Omental fat pad (tissue), 4 donors: ENCODE results near the gene AGO4. TPM values are rescaled to one million over a fixed set of nuclear protein-coding genes. Genes with fewer than 3 reads are reported as not detected.

Source experiments
- ATAC-seq: fragments of 150-250 bp; one replicate; pipeline ENCODE4 v1.9.1; 2016; ENCODE audit warnings: mild to moderate bottlenecking, moderate library complexity; ENCODE audit not compliant: low FRiP score
- DNase-seq: peaks from one replicate; pipeline ENCODE4 v3.0.0-alpha.2; 2019; ENCODE audit warnings: low spot score
- CTCF ChIP-seq, 3 donors: fragments of 450-650 bp; IDR thresholded peaks; one replicate each; pipeline ENCODE4 v1.5.1; 2016 to 2017; ENCODE audit warnings: antibody characterized with exemption in 3 of 3, mild to moderate bottlenecking in 3 of 3, moderate library complexity in 2 of 3
- total RNA-seq, 4 donors: library from RNA; depleted of rRNA; stranded (reverse); fragments of >200 nt; gene quantifications; one replicate each; pipeline ENCODE4 v1.1.0, GENCODE V29; 2016

The AGO4 gene
- total RNA-seq, 4 donors from 2014 or later, result 9.2 to 28.2 (median 18.4) TPM

GRCh38 chr1:35854989-35855700 lies 47.3 kb downstream of the AGO4 start:
- DNase-seq (no peak), ATAC-seq (no peak)
- no peak for TF ChIP-seq CTCF (IDR thresholded peaks at IDR 0.05)

DNA sequence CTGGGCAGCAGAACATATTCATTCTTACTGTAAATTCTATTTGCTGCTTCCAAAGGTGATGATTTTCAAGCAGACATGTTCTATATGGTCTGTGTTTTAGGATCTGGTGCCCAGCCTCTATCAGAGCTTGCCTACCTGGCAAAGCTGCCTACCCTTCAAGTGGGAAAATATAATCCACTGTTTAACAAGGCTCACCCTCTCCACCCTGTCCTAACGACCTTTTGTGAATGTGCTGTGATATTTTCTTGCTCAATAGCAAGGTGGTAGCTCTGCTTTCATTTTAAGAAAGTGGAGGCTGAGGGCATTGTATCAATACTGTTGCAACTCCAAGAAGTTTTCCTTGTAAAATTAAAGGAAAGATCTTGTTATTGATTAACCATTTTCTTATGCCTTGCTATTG lies 49.1 kb downstream of the AGO4 start:
- DNase-seq (no peak), ATAC-seq (no peak)
- no peak for TF ChIP-seq CTCF (IDR thresholded peaks at IDR 0.05)

- no peak for TF ChIP-seq CTCF (IDR thresholded peaks at IDR 0.05)
- ATAC-seq (no peak), DNase-seq (no peak)
These were observed 50.0 kb downstream of the AGO4 start for GRCh38 chr1:35857830-35858229.

DNA sequence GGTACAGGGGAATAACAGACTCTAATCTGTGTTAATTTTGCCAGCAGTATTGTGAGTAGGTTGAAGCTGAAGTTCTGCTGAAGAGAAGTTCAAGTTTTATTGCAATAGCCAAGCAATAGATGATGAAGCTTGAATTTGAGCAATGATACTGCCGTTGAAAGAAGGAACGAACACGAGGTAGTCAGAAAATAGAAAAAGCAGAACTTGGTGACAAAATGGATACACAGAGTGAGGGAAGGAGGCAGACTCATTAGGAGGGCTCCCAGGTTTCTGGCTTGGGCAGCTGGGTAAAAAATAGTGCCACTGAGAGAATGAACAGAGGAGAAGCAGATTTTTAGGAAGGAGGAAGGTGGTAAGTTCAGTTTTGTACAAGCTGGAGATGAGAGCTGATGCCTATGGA lies 52.9 kb downstream of the AGO4 start:
- no peak for ATAC-seq
- no peak for TF ChIP-seq CTCF (IDR thresholded peaks at IDR 0.05)

DNA sequence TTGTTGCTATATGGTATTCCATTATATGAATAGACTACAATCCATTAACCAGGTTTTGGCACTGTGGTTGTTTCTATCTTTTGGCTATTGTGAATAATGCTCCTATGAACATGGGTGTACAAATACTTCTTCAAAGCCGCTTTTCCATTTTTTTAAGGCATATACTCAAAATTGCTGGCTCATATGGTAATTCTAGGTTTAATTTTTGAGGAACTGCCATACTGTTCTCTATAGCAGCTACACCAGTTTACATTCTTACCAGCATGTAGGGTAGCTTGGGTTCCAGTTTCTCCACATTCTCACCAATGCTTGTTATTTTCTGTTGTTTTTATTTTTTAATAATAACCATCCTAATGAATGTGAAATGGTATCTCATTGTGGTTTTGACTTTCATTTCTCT lies 55.3 kb downstream of the AGO4 start:
- ATAC-seq (no peak), DNase-seq (no peak)
- no peak for TF ChIP-seq CTCF (IDR thresholded peaks at IDR 0.05)

More for the DNA sequence above, 52.9 kb downstream of the AGO4 start:
- DNase-seq, result no peak

DNA sequence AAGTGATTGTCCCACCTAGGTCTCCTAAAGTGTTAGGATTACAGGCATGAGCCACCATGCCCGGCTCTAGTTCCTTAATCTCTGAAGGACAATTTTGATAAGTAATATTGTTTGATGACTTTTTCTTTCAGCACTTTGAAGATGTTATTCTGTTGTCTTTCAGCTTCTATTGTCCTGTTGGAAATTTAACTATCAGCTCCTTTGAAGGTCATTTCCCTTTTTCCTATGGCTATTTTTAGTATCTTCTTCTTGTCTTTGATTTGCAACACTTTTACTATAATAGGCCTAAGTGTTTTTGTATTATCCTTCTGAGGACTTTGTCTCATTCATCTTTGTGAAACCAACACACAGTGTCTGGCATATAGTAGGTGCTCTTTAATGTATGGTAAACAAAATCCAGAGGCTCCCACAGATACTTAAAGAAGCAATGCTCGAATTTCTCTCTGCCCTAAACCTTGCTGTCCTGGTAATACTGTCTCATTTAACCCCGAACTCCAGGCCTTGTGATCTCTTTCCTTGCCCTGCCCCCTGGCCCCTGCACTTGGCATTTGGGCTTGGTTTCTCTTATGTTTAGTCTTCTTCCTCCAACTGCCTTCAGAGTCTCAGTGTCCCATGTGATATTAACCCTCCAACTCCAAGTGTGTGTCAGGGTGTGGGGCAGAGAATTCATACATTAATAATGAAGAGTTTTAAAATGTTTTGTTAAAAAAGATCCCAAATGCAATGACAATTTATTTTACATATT lies 56.2 kb downstream of the AGO4 start:
- no peak for DNase-seq
- no peak for ATAC-seq
- no peak for TF ChIP-seq CTCF (IDR thresholded peaks at IDR 0.05)

DNA sequence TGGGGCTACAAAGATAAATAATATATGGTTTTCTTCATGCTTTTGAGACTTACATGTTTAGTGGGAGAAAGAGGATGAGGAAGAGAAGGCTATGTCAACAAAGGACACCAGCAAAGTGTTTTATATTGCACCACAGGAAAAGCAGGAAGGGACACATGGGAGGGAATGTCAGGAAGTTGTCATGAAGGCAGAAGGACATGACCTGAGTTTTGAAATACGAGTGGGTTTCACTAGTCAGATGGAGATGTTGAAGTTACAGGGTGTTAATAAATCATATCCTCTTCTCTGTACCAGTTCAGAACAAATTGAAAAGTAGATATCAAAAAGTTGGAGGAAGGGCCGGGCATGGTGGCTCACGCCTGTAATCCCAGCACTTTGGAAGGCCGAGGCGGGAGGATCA lies 57.0 kb downstream of the AGO4 start:
- no peak for DNase-seq
- no peak for ATAC-seq
- no peak for TF ChIP-seq CTCF (IDR thresholded peaks at IDR 0.05)
